Thoracic aorta (tissue), 2 donors: ENCODE data around the gene HCN2. TPM values are rescaled to one million over a fixed set of nuclear protein-coding genes. Genes with fewer than 3 reads are reported as not detected.

Source experiments
- ATAC-seq: fragments of 150-250 bp; one replicate; pipeline ENCODE4 v1.8.0; 2017; ENCODE audit warnings: low read depth; ENCODE audit not compliant: insufficient number of reproducible peaks, low FRiP score
- DNase-seq: peaks from one replicate; pipeline ENCODE4 v3.0.0-alpha.2; 2020; ENCODE audit warnings: low spot score
- H3K27ac ChIP-seq, 2 donors: fragments of 200-600 bp; sonication (generic); 1 replicate in 1 of 2; 2 replicates in 1 of 2; pipeline ENCODE4 v1.5.1; 2016; ENCODE audit warnings: mild to moderate bottlenecking in 2 of 2, moderate library complexity in 2 of 2
- H3K27me3 ChIP-seq: fragments of 200-600 bp; sonication (generic); replicated peaks from 2 replicates; pipeline ENCODE4 v1.6.0; 2016; ENCODE audit warnings: mild to moderate bottlenecking; ENCODE audit not compliant: insufficient read depth
- H3K36me3 ChIP-seq: fragments of 200-600 bp; sonication (generic); one replicate; pipeline ENCODE4 v1.5.1; 2016
- H3K4me1 ChIP-seq, 2 donors: fragments of 200-600 bp; sonication (generic); 1 replicate in 1 of 2; 2 replicates in 1 of 2; pipeline versions ENCODE4 v1.5.1 to v1.6.0; 2016; ENCODE audit warnings: low read depth in 2 of 2, mild to moderate bottlenecking in 1 of 2; ENCODE audit not compliant: control insufficient read depth in 1 of 2
- H3K4me3 ChIP-seq: fragments of 200-600 bp; sonication (generic); 2 replicates; pipeline ENCODE4 v1.5.1; 2016; ENCODE audit warnings: mild to moderate bottlenecking
- H3K9me3 ChIP-seq: fragments of 200-600 bp; sonication (generic); 2 replicates; pipeline ENCODE4 v1.5.1; 2016
- total RNA-seq, 2 donors: library from RNA; depleted of rRNA; stranded (reverse); fragments of >200 nt; gene quantifications; one replicate each; pipeline versions ENCODE4 v1.1.0 to v1.2.3, GENCODE V29; 2016
- TF ChIP-seq, protein P1 (sequence below): fragments of 200-600 bp; sonication (generic); IDR thresholded peaks from one replicate; pipeline ENCODE4 v1.5.1; 2019; ENCODE audit warnings: antibody characterized with exemption

The HCN2 gene
- total RNA-seq, 2 donors from 2014 or later, result not detected

GRCh38 chr19:658916-659839, 69.5 kb downstream of the HCN2 start:
- TF ChIP-seq, protein P1, sequence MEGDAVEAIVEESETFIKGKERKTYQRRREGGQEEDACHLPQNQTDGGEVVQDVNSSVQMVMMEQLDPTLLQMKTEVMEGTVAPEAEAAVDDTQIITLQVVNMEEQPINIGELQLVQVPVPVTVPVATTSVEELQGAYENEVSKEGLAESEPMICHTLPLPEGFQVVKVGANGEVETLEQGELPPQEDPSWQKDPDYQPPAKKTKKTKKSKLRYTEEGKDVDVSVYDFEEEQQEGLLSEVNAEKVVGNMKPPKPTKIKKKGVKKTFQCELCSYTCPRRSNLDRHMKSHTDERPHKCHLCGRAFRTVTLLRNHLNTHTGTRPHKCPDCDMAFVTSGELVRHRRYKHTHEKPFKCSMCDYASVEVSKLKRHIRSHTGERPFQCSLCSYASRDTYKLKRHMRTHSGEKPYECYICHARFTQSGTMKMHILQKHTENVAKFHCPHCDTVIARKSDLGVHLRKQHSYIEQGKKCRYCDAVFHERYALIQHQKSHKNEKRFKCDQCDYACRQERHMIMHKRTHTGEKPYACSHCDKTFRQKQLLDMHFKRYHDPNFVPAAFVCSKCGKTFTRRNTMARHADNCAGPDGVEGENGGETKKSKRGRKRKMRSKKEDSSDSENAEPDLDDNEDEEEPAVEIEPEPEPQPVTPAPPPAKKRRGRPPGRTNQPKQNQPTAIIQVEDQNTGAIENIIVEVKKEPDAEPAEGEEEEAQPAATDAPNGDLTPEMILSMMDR, result no peak
- Histone ChIP-seq H3K36me3 (peaks cover under 1% of the 10 kb centered on the region), H3K4me1 (peaks cover 28 to 62% of the 10 kb centered on the region in 2 donors), H3K9me3 (no peaks in the 10 kb centered on the region), H3K27ac (no peak overlapping the region), H3K4me3 (no peak overlapping the region), H3K27me3 (no peaks in the 10 kb centered on the region)
- DNase-seq, result no peak
- ATAC-seq, result no peak

DNA sequence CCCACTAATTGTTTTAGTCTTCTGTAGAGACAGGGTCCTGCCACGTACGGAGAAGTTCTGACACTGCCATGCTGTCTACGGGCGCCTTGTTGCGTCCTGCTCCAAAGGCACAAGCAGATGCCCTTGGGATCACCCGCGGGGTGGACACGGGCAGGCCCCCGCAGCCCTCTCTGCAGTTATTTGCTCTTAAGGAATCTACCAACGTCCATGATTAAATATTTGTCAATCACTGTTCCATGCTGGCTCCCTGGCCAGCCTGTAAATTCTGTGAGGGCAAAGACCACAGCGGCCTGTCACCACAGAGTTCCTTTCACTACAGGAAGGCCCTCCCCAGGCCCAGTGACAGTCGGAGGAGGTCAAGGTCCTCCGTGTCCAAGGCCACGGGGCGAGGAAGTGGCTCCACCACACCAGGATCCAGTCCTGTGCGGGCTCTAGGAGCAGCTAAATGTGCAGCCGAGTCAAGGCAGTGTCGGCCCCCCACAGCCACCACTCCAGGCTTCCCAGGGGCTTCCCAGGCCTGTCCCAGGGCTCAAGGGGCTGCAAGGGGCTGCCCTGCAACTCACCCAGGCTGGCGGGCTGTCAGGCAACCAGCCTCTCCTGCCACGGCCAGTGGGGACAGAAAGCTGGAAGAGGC, 71.2 kb downstream of the HCN2 start:
- ATAC-seq (no peak), DNase-seq (no peak)
- Histone ChIP-seq H3K4me3 (peak overlapping the region; percentile 100), H3K9me3 (no peaks in the 10 kb centered on the region), H3K36me3 (no peaks in the 10 kb centered on the region), H3K27me3 (no peaks in the 10 kb centered on the region), H3K4me1 (peaks cover 28 to 73% of the 10 kb centered on the region in 2 donors), H3K27ac (peak overlapping the region in 1 of 2 donors; percentile 12)
- TF ChIP-seq, protein P1, result no peak

GRCh38 chr19:661427-662196, 71.9 kb downstream of the HCN2 start:
- ATAC-seq (no peak), DNase-seq (no peak)
- no peaks in the 10 kb centered on the region for H3K27me3 ChIP-seq
- no peaks in the 10 kb centered on the region for H3K36me3 ChIP-seq
- H3K27ac ChIP-seq, result peak overlapping the region; percentile 43 to 69
- TF ChIP-seq, protein P1, result no peak
- no peaks in the 10 kb centered on the region for H3K9me3 ChIP-seq
- peak overlapping the region; percentile 100 for H3K4me3 ChIP-seq
- H3K4me1 ChIP-seq, result peaks cover 28 to 73% of the 10 kb centered on the region in 2 donors

DNA sequence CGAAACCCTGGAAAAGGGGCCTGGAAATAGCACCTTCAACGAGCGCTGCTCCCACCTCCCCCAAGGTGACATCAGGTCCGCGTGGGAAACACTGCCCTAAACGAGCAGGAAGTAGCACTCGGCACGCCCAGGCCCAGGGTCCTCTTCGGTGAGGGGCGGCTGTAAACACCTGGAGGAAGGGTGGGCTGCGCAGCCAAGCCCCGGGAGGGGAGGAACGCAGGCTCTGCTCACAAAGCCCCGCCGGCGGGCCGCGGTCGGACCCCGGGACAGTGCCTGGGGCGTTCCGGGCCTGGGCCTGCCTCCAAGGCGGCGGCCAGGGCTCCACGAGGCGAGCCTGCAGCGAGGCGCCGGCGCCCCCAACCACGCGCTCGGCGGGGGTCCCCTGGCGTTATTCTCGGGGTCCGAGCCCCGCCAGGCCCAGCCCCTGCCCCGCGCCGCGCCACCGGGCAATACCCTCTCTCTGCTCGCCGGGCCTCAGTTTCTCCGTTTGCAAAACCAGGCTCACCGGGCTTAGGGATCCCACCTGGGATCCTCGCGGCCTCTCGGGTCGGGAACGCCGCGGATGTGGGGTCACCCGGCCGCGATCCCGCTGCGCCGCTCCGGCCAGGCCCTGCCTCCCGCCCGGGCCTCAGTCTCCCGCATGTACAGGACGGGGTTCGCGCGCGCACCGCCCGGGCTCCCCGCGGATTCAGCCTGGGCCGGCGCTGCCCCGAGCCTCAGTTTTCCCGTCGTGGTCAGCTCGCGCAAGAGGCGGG, 72.7 kb downstream of the HCN2 start:
- Histone ChIP-seq H3K36me3 (no peaks in the 10 kb centered on the region), H3K27me3 (no peaks in the 10 kb centered on the region), H3K4me1 (peaks cover 28 to 70% of the 10 kb centered on the region in 2 donors), H3K4me3 (peak overlapping the region; percentile 100), H3K27ac (peak overlapping the region; percentile 47 to 69), H3K9me3 (no peaks in the 10 kb centered on the region)
- ATAC-seq (no peak), DNase-seq (no peak)
- TF ChIP-seq, protein P1, result no peak
